Measurements from ENCODE around the gene GOSR1.

DNA sequence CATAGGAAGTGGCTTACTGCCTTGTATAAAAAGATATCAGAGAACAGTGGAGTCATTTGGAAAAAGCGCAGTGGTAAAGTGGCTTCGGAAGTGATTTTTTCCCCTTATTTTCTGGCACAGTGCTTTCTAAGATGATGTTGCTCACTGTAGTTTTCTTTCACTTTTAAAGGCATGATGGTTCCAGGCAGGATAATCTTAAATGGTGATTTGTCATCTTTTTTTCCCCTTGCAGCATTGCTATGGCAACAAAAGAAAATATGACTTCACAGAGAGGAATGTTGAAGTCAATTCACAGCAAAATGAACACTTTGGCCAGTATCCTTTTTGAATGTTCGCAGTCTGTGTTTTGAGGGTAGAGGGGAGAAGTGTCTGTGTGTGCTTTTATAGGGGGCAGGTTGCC is 42.5 kb downstream of the GOSR1 start:
- TF ChIP-seq CTCF (IDR thresholded peaks at IDR 0.05): no peak
- no peak for TF ChIP-seq EZH2phosphoT487 (IDR thresholded peaks at IDR 0.05)
